Right renal cortex interstitium (tissue), 3 donors: ENCODE measurements around the gene ABRACL. TPM values are rescaled to one million over a fixed set of nuclear protein-coding genes. Genes with fewer than 3 reads are reported as not detected.
"Not testable (repeated sequence)": the region's sequence is repeated elsewhere in the genome, so short reads cannot be mapped to it uniquely, and the experiment has no call there.

Experiments
- DNase-seq, 3 donors: peaks; one replicate each; pipeline ENCODE4 v3.0.0-alpha.2; 2013; ENCODE audit warnings: low read depth in 3 of 3, low spot score in 2 of 3
- polyA plus RNA-seq, 3 donors: library from polyadenylated mRNA; unstranded; fragments of 120-200 nt; gene quantifications; one replicate each; pipeline ENCODE4 v1.2.1, GENCODE V29; 2013; ENCODE audit not compliant: insufficient read length in 3 of 3

ABRACL gene
- polyA plus RNA-seq, 3 donors = 45.9 to 54.3 (median 51.0) TPM

DNA sequence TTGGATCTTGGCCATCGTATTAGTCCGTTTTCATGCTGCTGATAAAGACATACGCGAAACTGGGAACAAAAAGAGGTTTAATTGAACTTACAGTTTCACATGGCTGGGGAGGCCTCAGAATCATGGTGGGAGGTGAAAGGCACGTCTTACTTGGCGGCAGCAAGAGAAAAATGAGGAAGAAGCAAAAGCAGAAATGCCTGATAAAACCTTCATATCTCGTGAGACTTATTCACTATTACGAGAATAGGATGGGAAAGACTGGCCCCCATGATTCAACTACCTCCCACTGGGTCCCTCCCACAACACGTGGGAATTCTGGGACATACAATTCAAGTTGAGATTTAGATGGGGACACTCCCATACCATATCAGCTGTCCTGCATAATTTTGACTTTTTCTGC, 20.4 kb upstream of the ABRACL start:
- no peak for DNase-seq

DNA sequence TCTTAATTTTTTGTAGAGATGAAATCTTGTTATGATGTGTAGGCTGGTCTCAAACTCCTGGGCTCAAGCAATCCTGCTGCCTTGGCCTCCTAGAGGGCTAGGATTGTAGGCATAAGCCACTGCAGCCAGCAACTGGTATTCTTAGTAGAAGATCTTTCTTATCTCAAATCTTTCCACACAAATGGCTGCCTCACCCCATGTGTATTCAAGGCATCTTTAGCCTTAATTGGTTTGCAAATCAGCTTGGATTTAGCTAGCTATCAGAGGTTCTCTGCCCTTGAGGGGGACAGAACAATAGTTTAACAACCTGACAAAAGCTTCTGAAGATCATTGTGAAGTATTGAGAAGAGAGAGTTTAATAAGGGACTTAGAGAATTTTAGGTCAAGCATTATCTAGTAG, 17.9 kb upstream of the ABRACL start:
- no peak for DNase-seq

DNA sequence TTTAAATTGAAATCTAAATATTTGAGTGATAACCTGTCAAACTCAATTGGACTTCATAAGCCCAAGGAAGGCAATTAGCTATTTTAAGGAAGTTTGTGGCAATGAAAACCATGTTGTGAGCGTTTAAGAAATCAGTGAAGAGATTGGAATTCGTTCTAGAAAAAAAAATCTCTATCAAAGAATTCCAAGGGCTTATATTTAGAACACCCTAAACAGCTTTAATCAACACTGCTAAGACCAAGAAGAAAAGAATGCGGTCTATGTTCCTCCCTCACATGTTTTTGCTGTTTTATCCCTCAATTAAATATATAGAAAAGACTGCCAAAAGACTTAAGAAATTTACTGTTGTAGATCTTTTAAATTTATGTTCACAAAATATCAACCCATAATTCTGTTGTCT, 16.6 kb upstream of the ABRACL start:
- no peak for DNase-seq

DNA sequence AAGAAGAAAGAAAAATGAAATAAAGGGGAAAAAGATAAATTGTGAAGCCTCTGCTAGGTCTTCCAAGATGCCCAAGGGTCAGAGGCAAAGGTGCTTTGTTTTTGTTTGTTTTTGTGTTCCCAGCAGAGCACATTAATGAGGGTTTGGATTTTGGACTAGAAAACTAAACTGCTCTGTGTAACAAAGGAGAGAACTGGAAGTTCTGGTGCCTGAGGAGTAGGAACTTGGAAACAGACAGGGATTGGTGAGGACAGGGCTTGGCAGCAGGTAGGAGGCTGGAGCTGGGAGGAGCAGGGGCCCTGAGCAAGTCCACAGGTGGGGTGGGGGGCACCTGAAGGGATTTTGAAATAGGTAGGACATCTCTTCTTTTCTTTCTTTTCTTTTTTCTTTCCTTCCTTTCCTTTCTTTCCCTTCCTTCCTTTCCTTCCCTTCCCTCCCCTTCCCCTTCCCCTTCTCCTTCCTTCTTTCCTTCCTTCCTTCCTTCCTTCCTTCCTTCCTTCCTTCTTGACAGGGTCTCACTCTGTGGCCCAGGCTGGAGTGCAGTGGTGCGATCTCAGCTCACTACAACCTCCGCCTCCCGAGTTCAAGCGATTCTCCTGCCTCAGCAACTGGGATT, 15.3 kb upstream of the ABRACL start:
- DNase-seq = no peak

DNA sequence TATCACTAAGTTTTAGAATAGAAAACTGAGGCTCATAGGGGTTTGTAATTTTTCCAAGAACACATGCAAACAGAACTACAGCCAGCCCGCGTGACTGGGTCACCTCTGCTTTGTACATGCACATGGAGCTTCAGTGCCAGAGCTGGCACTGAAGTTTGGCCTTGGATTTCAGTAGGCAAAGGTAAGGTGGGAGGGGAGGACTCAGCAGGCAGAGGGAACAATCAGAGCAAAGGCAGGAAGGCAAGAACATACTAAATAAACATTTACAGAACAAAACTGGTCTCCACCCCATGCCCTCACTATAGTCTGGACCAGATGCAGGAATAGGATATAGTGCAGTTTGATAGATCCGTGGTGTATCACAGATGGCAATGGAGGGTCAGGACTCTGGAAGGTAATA, 13.6 kb upstream of the ABRACL start:
- no peak for DNase-seq

DNA sequence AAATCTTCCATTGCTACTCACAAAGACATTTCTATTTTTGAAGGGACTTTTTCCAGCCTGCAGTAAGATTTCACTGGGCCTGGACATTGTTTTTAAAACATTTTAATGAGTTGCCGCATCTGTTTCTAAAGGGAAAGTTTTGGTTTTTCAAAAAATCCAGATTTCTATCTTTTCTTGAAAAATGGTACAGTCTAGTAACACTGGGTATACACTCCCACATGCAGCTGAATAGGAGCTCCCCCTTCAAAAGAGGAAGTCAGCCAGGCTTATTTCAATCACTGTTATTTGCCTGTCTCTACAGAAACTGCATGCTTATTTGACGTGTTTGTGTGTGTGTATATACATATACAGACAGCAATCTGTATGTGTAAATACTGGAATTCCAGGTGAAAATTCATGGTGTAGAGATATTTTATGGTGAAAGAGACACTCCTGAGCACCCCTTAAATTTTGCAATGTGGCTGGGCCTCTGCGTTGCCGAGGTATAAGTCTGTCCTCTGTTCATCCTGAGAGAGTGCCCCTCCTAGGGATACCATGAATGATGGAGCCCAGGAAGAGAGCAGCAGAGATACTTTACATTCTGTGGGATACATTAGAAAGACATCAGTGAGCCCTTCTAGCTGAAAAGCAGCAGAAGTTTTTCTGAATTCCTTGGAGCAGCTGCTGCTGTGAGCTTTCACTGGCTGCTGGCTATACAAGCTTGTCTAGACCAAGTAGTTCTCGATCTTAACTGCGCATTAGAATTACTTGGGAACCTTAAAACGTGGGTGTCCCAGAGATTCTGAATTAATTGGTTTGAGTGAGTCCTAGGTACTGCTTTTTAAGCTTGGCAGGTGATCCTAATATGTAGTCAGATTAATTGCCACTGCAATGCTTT, 12.0 kb upstream of the ABRACL start:
- DNase-seq = no peak

DNA sequence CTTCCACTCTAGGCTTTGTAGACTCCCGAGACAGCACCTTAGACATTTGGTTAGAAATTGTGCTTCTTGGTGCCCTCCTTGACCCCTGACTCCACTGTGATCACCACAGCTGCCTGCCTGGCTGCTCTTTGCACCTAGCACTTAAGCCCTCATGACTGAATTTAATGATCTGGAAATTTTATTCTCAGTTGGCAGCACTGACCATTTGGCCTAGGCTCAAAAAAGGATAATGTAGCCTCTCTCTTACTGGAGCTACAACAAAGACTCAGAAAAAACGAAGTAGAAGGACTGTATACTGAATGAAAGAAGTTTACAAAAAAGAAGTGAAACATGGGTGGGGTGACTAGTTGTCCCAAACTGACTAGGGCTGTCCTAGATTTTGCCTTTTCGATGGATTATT, 11.3 kb upstream of the ABRACL start:
- no peak for DNase-seq

DNA sequence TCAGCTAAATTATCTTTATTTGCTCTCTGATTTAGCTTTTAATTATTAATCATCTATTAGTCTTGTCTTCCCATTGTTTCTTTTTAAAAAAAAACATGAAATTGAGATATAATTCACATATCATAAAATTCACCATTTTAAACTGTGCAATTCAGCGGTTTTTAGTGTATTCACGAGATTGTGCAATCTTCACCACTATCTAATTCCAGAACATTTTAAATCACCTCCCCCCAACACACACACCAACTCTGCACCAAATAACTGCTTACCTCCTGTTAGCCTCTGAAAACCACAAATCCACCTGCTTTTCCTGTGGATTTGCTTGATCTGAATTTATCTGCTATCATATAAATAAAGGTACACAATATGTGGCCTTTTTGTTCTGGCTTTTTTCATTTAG, 8.8 kb upstream of the ABRACL start:
- DNase-seq = no peak

DNA sequence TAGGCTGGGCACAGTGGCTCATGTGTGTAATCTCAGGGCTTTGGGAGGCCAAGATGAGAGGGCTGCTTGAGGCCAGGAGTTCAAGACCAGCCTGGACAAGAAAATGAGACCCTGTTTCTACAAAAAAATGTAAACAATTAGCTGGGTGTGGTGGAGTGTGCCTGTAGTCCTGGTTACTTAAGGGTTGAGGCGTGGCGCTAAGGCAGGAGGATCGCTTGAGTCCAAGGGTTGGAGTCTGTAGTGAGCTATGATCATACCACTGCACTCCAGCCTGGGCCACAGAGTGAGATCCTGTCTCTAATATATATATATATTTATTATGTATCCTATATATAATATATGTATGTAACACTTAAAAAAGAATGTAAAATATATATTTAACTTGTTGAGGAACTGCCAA, 7.9 kb upstream of the ABRACL start:
- no peak for DNase-seq

DNA sequence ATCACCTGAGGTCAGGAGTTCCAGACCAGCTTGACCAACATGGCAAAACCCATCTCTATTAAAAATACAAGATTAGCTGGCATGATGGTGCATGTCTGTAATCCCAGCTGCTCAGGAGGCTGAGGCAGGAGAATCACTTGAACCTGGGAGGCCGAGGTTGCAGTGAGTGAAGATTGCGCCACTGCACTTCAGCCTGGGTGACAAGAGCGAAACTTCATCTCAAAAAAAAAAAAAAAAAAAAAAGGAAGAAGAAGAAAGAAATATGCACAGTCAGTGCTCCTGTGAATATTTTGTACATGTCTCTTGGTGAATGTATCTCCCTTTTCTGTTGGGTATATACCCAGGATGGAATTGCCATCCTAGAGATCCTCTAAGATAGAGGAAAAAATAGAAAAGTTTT, 3.1 kb upstream of the ABRACL start:
- not testable (repeated sequence) for DNase-seq

DNA sequence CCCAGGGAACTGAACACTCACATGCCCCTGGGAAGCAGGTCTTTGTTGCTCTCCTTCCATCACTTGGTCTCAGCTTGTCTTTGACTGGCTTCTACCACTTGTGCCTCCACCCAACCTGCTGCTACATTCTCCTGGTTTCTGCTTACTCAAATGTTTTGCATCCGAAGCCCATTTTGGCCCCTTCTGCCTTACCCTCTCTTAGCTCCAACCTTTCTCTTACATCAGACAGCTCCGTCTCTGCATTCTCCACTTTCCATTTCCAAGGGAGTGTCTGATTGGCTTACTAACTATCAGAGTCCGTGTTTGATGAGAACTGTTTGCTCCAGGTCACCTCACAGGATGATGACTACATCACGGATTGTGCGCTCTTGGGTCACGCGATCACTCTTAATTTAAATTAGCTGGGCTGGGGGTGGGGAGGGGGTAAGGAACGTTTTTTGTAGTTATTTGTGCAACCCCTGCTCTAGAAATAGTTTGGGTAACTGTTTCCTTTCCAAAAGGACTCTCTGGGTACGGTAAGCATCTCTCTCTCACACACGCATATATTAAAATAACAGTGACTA, 844 bp upstream of the ABRACL start:
- no peak for DNase-seq

DNA sequence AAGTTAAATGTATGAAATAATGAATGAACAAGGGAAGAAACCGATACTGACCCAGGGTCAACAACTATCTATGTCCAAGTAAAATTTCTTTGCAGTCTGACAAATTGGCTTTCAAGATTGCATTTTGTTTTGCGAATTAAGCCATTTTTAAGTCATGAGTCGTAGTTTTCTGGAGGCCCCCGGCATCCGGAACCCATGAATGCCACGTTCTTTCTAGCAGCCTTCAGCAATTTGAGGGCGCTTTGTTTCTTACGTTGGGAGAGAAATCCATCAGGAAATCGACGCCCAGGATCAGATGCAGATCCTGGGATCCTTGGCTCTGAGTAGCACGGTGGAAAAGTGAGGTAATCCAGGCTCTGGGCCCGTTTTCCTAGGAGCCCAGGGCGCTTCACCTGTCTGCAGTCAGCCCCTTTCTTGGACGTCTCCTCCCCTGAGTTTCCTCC, 309 bp upstream of the ABRACL start:
- no peak for DNase-seq

DNA sequence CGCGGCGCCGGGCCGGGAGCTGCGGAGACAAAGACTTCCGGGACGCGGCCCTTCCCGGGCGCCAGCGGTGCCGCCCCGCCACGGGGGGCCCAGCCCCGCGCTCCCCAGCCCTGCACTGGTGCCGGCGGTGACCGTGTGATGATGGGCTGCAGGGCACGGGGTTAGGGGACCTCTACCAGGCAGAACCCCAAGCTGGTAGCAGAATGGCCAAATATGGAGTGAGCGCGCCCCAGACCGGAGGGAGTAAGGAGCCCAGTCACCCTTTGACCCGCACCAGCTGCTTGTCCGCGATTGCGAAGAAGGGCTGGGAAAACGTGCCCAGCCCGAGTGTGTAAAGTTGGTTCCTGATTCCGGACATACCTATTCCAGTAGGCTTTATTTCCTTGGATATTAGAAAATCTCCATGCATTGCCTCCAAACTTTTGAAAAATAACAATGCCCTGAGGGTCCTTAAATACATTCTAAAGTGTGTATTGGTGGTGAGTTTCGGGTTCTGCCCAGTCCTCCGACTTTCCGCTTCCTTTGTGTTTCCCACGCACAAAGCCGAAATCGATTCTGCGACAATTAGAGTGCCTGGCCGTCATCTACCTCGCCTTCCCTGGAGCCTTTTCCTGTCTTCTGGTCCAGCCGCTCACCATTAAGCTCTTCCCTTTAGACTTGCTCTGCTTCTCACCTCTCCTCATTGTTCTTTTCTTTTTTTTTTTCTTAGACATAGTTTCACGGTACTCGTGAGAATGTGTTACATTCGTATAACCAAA, 1.1 kb downstream of the ABRACL start:
- DNase-seq = no peak

DNA sequence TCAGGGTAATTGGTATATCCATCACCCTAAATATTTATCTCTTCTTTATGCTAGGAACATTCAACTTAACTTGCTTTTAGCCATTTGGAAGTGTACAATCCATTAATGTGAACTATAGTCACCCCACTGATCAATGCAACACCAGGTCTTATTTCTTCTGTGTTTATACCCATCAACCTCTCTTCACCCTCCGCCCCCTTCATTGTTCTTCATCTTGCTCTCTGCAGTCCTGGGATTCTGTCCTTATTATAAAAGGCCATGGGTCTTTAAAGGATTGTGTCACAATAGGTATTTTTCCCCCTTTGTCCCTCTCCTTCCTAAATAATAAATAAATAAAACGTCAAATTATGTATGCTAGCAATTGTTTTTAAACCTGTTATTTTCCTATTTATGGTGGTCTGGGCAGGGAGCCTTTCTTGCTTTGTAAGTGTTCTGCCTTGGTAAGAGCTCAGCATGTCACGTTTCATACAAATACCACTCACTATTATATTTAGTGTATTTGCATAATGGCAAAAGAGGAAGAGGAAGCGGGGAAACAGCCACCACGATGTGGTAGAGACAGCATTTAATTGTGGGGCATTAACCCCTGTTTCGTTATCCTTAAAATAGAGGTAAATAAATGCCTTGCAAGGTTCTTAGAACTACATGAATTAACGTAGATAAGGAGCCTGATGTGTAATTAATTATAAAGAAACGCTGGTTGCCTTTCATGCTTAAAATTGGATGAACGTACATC, 1.9 kb downstream of the ABRACL start:
- no peak for DNase-seq

DNA sequence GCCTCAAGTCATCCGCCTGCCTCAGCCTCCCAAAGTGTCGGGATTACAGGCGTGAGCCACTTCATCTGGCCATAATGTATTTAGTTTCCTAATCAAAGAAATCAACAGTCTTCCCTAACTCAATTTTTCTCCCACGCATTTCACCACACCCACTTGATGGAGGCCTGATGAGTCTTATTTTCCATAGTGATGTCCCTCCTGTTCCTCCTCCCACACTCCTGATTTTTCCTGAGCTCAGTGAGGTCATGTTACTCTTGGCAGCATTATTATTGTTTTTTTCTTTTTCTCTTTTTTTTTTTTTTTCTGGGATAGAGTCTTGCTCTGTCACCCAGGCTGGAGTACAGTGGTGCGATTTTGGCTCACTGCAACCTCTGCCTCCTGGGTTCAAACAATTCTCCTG, 8.9 kb downstream of the ABRACL start:
- no peak for DNase-seq

DNA sequence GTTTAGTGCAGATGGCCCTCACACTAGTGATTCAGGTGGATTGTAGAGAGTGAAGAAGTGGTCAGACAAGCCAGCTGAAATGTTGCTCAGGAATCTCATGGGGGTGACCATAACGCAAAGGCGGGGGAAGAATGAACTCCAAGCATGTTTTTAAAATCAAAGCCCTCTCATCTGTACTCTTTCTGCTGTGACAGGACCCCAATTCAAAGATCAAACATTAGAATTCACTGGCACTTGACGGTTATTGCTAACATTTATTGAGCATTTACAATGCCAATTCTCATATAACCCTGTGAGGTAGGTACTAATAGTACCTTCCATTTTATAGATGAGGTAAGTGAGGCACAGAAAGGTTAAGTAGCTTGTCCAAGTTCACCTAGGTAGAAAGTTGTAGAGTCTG, 15.7 kb downstream of the ABRACL start:
- DNase-seq = no peak

DNA sequence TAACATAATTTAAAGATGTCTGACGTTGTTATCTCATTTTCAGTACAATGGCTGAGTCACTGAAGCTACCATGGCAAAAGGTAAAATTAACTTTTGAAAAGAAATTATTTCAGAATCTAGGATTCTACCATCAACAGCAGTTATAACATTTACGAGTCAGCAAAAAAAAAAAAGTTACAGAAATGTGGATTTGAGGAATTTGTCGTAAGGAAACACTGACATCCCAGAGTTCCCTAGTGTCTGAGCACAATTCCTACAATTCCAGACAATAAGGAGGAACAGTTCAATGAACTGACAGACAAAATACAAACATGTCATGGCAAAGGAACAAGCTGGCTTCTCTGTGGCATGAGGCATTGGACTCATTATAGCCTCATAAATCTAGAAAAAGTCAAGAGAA, 19.1 kb downstream of the ABRACL start:
- no peak for DNase-seq

DNA sequence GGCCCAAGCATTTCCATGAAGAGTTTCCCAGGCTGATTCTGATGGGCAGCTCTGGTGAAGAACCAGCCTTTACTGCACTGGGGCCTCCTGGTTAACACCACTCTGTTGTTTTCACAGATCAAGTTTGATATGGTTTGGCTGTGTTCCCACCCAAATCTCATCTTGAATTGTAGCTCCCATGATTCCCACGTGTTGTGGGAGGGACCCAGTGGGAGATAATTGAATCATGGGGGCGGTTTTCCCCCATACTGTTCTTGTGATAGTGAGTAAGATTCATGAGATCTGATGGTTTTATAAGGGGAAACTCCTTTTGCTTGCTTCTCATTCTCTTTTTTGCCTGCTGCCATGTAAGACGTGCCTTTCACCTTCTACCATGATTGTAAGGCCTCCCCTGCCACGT, 20.4 kb downstream of the ABRACL start:
- not testable (repeated sequence) for DNase-seq

DNA sequence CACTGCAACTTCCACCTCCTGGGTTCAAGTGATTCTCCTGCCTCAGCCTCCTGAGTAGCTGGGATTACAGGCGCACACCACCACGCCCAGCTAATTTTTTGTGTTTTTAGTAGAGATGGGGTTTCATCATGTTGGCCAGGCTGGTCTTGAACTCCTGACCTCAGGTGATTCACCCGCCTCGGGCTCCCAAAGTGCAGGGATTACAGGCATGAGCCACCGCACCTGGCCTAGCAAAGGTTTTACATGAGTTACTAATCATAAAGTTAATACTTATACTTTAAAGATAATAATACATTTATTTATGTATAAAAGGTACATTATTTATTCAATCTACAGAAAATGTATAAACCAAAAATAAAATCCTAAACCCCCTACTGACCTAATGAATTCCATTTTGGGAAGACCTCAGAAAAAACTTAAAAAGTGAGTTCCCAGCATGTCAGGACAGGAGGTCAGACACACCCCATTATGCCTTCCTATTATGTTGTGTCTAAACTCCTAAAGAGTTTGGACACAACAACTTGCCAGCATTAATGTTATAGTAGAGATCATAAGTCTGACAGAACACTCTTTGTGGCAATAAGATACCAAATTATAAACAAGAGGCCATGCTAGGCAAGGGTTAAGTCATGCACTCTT, 21.7 kb downstream of the ABRACL start:
- DNase-seq = not testable (repeated sequence)

DNA sequence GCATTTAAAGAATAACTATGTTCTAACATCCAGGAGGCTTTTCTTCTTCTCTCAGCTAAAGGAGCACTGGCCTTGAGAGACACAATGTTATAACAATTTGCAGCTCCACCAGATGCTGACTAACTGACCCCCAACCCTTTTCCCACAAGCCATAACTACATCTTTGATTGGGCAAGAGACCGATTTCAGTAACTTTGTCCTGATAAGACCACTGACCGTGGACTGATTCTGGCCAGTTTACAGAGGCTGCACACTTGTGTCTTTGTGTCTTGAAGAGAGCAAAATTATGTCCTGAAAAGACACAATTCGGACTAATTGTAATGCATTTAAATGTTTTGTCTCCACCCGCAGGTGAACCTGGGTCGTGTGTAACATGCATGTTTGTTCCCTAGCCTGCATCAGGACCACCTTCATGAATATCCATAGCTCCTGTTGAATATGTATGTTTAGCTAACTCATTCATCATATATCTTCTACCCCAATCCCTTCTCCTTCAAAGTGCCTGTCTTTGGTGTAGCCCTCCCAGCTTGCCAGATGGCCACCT, 22.3 kb downstream of the ABRACL start:
- no peak for DNase-seq
